HG03095 (cell line): ENCODE results near the gene PSG1.
"Not testable (repeated sequence)": the region's sequence is repeated elsewhere in the genome, so short reads cannot be mapped to it uniquely, and the experiment has no call there.

ENCODE experiments used
- ATAC-seq: cut with Tn5 transposase; IDR thresholded peaks from one replicate; pipeline ENCODE4 v1.9.1; 2021; ENCODE audit warnings: moderate library complexity; ENCODE audit not compliant: unreplicated experiment

Gene PSG1

GRCh38 chr19:42882010-42882409 lies 2.5 kb upstream of the PSG1 start:
- ATAC-seq, result not testable (repeated sequence)

- ATAC-seq, result not testable (repeated sequence)
These were observed 1.8 kb upstream of the PSG1 start for GRCh38 chr19:42881279-42881678.

GRCh38 chr19:42880621-42881020 lies 1.1 kb upstream of the PSG1 start:
- not testable (repeated sequence) for ATAC-seq

- not testable (repeated sequence) for ATAC-seq
These were observed 2.9 kb downstream of the PSG1 start for GRCh38 chr19:42876596-42876995.

GRCh38 chr19:42875881-42876280 lies 3.6 kb downstream of the PSG1 start:
- ATAC-seq, result not testable (repeated sequence)

GRCh38 chr19:42874901-42875813 lies 4.4 kb downstream of the PSG1 start:
- not testable (repeated sequence) for ATAC-seq

- ATAC-seq, result not testable (repeated sequence)
These were observed 5.4 kb downstream of the PSG1 start for GRCh38 chr19:42874136-42874535.

GRCh38 chr19:42872608-42873007 lies 6.9 kb downstream of the PSG1 start:
- ATAC-seq, result no peak

DNA sequence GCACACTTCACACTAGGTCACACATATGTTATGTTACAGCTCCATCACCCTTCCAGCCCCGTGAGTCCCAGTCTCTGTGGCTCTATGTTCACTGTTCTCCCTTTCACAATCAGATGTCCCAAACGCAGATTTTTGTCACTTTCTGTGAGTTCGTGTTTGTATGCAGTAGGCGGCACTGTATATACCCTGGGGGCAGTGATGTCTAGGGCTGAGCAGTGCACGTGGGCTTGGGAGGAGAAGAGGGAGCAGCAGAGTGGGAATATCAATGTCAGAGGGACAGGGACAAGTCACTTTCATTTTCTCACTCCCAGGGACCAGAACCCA lies 22.0 kb downstream of the PSG1 start:
- ATAC-seq, result no peak

DNA sequence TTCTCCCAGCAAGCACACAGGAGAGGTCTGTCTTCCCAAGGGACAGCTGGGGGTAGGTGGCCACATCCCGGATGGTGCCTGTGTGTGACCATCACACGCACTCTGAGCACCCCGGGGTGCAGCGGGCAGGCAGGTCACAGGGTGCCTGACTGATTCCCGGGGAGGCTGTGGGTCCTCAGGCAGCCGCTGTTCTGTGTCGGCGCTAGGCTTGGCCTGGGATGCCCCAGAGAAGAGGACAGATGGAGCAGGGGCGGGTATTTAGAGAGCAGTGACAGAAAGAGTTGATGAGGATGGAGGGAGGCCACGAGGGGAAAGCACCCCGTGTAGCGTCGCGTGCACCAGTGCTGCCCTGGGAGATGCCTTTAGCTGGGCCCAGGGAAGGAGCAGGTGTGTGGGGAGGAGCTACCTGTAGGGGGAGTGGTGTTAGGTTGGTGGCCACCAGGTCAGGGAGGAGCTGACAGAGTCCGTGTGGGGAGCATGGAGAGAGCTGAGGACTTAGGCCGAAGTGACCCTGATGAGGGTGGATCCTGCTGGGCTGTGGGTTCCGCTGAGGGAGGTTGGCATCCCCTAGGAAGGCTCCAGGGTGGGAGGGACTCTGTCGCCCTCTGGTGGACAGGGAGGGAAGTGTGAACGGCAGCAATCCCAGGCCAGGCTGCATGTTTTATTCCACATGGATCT lies 22.5 kb downstream of the PSG1 start:
- not testable (repeated sequence) for ATAC-seq

- ATAC-seq, result not testable (repeated sequence)
These were observed 24.8 kb downstream of the PSG1 start for GRCh38 chr19:42854745-42855144.

DNA sequence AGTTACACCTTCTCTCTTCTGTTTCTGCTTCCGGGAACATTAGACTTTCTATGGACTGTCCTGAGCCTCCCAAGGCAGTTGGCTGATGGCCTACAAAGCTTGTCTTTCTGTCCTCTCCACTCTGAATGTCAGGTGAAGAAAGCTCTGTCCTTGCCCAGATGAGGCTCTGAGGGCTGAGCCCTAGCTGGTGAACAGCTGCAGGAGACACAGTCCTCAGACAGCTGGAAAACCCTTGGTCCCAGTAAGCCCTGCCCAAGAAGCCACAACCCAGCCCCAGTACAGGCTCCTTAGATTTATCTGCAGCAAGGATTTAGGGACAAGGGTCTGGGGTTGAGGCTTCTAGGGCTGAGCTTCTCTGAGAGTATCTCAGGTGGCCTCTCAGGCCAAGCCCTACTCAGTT lies 26.3 kb downstream of the PSG1 start:
- ATAC-seq, result not testable (repeated sequence)

DNA sequence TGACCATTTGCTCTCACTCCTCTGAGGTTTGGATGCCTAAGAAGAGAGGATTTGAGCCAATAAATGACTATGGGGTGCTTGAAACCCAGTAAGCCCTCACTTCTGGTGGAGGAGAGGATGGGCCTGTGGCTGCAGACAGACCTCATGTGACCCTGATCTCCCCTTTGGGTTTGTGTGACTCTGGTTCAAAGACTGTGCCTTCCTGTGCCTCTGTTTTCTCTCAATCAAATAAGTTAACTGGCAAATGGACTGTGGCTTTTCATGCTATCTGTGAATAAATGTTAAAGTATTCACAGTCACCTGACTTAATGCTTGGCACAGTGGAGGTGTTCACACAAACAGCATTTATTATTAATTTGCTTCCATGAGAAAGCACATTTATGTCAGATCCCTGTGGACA lies 26.7 kb downstream of the PSG1 start:
- not testable (repeated sequence) for ATAC-seq

DNA sequence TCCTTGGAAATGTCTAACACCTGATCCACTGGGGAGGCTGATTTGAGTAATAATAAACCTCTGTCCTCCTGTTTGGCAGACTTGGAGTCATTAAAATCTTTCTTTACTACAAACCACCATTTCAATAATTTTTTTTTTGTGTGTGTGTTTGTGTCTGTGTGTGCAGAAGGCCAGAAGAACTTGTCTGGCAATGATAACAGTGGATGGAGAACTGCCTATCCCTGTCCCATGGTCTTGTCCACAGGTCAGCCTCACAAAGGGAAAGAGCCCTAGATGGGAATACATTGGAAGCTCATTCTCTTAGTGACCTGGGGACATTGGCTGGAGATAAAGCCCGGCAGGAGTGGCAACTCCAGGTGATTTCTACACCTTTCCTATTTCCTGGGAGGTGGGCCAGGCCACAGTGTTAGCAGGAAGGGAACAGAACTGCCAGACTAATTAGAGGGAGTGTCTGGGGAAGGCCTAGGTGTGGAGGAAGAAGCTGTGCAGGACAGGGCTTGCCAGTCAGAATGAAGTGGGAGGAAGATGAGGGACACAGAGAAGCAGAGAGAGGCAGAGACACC lies 27.7 kb downstream of the PSG1 start:
- ATAC-seq, result not testable (repeated sequence)

DNA sequence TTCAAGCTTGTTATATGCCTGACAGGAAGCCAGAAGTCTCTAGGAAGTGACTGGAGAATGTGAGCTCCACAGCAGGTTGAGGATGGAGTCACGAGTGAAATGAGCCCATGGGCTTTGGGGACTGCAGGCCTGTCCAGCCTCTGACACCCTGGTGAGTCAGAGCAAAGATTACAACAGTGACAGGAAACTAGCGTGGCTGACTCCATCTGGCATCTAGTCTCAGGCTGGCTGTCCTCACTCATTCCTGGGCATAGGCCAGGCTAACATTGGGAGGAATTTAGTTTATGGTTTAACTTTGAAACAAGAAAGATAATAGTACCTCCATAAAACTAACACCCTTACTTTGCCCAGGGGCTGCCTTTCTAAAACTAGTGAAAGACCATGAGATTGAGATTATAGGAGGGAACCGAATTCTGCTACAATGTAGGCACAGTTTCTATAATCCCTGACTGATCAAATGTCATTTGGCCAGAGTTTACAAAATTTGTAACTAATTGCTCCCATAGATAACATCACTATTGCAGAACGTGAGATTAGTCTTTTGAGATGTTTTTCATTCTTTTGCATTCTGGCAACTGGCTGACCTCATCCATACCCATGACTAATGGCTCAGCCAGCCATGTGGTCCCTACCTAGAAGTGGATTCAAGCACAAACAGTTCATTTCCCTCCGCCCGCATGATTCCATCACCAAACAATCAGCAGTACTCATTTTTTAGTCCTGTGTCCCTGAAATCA lies 28.4 kb downstream of the PSG1 start:
- ATAC-seq, result no peak

DNA sequence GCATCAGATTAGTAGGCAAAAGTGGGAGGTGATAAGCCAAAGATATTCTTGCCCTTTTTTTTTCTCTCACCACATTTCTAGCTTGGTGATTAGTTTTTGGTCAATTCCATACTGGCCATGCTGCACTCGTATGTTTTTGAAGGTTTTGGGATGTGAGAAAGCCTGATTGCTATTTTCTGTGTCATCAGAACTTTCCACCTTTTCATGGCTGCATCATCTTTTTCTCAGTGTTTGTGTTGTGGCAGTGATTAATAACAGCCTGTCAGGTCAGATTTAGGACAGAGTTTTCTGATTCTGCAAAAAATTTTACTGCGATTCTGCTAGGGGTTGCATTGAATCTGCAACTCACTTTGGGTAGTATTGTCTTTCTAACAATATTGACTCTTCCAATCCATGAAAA lies 32.9 kb downstream of the PSG1 start:
- ATAC-seq, result no peak

- ATAC-seq, result not testable (repeated sequence)
These were observed 35.9 kb downstream of the PSG1 start for GRCh38 chr19:42843631-42844030.

- not testable (repeated sequence) for ATAC-seq
These were observed 46.6 kb downstream of the PSG1 start for GRCh38 chr19:42832746-42833442.

DNA sequence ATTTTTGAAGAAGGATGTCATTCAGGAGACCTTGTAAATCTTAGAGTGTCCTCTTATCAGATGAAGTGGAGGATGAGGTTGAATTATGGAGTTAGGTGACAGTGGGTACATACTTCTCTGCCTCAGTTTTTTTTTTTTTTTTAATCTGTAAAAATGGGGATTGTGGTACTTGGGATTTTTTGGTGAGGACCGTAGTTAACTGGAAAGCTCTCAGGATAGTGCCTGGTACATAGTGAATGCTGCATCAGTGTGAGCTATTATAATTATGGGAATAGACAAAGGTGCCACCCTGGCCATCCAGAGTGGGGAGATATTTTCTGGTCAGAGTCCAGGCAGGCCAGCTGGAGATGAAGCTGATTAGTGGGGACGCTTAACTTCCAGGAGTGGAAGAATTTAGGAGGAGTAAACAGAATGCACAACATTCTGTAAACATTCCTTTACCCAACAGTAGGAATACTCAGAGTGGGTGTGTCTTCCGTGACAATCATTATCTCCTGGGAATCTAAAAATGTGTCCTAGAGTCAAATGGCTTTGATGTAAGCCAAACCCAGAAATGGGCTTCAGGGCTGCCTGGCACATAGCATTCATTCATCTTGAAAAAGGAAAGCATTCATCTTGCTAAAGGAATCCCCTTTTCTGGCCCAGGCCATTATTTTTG lies 47.4 kb downstream of the PSG1 start:
- ATAC-seq, result not testable (repeated sequence)
